WTC11 (cell line): ENCODE results near the gene SLC17A2.

Experiments used
- CDX4 ChIP-seq: fragments of 250-450 bp; sonication (Bioruptor Pico); IDR thresholded peaks from 2 replicates; pipeline ENCODE4 v1.9.0; 2021; ENCODE audit warnings: moderate library complexity, mild to moderate bottlenecking, inconsistent platforms, borderline replicate concordance
- CTCF ChIP-seq: fragments of 200-600 bp; IDR thresholded peaks from 2 replicates; pipeline ENCODE4 v1.8.0; 2022; ENCODE audit warnings: antibody characterized with exemption
- FOXP1 ChIP-seq: sonication (generic); formaldehyde crosslinking; IDR thresholded peaks from 2 replicates; pipeline ENCODE4 v1.8.0; 2022; ENCODE audit warnings: missing genetic modification reagents, mild to moderate bottlenecking, moderate library complexity, borderline replicate concordance
- NFE2L1 ChIP-seq: sonication (generic); formaldehyde crosslinking; IDR thresholded peaks from 2 replicates; pipeline ENCODE4 v1.8.1; 2023; ENCODE audit warnings: missing genetic modification reagents
- STAT6 ChIP-seq: sonication (generic); formaldehyde crosslinking; conservative IDR thresholded peaks from 2 replicates; pipeline ENCODE4 v1.8.1; 2023; ENCODE audit warnings: mild to moderate bottlenecking, low read depth, missing genetic modification reagents, moderate library complexity
- ZMAT4 ChIP-seq: fragments of 250-450 bp; sonication (Bioruptor Pico); IDR thresholded peaks from 2 replicates; pipeline ENCODE4 v1.9.0; 2021; ENCODE audit warnings: mild to moderate bottlenecking

GRCh38 chr6:25875563-25875905 lies 55.0 kb downstream of the SLC17A2 start:
- TF ChIP-seq CTCF (no peak), ZMAT4 (CRISPR knock-in tag) (no peak), CDX4 (CRISPR knock-in tag) (no peak), STAT6 (CRISPR knock-in tag) (no peak), FOXP1 (no peak), NFE2L1 (CRISPR knock-in tag) (no peak)
